ENCODE results near the gene PTPRO. TPM values are rescaled to one million over a fixed set of nuclear protein-coding genes. Genes with fewer than 3 reads are reported as not detected.

Gene PTPRO
- total RNA-seq, 1 experiment from 2014 or later = not detected

DNA sequence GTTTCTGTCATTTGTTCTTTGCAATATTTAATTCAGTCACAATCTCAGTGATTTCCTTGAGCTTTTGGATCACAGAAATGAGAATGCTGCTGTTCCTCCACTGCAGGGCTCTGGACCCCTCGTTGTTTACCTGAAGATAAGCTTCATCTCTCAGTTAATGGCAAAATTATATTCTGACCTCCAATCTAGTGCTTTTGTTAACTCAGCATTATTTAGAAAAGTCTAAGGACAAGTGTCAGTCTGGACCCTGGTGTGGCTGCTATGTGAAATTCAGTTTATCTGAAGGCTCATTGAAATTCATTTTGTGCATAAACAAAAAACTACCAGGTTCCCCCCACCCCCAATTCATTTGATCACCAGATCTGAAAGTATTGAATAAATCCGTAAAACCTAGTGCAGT, 84.7 kb downstream of the PTPRO start:
- no peak overlapping the region for H2AFZ ChIP-seq (ENCODE audit: low read length)
- ChIA-PET CTCF (no interaction called here), POLR2A (ENCODE audit: unreplicated experiment) (no interaction called here)
- TF ChIP-seq EZH2phosphoT487 (IDR thresholded peaks at IDR 0.05; ENCODE audit: borderline replicate concordance, low read length) (no peak), EZH2 (IDR thresholded peaks at IDR 0.05; ENCODE audit: low read length, unreplicated experiment) (no peak)
- TF ChIP-seq, protein P1, sequence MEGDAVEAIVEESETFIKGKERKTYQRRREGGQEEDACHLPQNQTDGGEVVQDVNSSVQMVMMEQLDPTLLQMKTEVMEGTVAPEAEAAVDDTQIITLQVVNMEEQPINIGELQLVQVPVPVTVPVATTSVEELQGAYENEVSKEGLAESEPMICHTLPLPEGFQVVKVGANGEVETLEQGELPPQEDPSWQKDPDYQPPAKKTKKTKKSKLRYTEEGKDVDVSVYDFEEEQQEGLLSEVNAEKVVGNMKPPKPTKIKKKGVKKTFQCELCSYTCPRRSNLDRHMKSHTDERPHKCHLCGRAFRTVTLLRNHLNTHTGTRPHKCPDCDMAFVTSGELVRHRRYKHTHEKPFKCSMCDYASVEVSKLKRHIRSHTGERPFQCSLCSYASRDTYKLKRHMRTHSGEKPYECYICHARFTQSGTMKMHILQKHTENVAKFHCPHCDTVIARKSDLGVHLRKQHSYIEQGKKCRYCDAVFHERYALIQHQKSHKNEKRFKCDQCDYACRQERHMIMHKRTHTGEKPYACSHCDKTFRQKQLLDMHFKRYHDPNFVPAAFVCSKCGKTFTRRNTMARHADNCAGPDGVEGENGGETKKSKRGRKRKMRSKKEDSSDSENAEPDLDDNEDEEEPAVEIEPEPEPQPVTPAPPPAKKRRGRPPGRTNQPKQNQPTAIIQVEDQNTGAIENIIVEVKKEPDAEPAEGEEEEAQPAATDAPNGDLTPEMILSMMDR (conservative IDR thresholded peaks at IDR 0.05; ENCODE audit: low read depth, low read length) = no peak
- no peaks in the 10 kb centered on the region for H3K79me2 ChIP-seq (ENCODE audit: low read length)
- no peaks in the 10 kb centered on the region for H3K36me3 ChIP-seq (ENCODE audit: low read depth, low read length)
- no peaks in the 10 kb centered on the region for H3K4me1 ChIP-seq (ENCODE audit: insufficient read depth, low read length)
- no peak overlapping the region for H3K4me3 ChIP-seq (ENCODE audit: low read length)
- DNase-seq = no peak
- no peaks in the 10 kb centered on the region for H3K9me2 ChIP-seq (replicated peaks; ENCODE audit: low read length)
- no TSS peak for BruUV-seq (replicated peaks)
- H3K4me2 ChIP-seq (ENCODE audit: low read length) = no peak overlapping the region
- no peak overlapping the region for H3K27ac ChIP-seq (ENCODE audit: low read length)
- no peak overlapping the region for H3K9ac ChIP-seq (ENCODE audit: low read length)
- no peaks in the 10 kb centered on the region for H3K27me3 ChIP-seq (ENCODE audit: low read length)
- no peaks in the 10 kb centered on the region for H3K9me3 ChIP-seq (ENCODE audit: low read length)
- no peak for ATAC-seq
- H3F3A ChIP-seq (ENCODE audit: low read length, unreplicated experiment) = no peaks in the 10 kb centered on the region
- no peaks in the 10 kb centered on the region for H4K20me1 ChIP-seq (ENCODE audit: low read length)
- intact Hi-C loops (cut with micrococcal nuclease) = no loop called here

- no TSS peak for BruUV-seq (replicated peaks)
- Histone ChIP-seq H3K27me3 (ENCODE audit: low read length) (0 out of 2 replicates have a peak, but pooled peaks cover 2% of the 10 kb centered on the region), H3K9ac (ENCODE audit: low read length) (no peak overlapping the region), H3K9me3 (ENCODE audit: low read length) (no peaks in the 10 kb centered on the region), H3K27ac (ENCODE audit: low read length) (no peak overlapping the region), H3F3A (ENCODE audit: low read length, unreplicated experiment) (no peaks in the 10 kb centered on the region), H3K4me1 (ENCODE audit: insufficient read depth, low read length) (no peaks in the 10 kb centered on the region), H2AFZ (ENCODE audit: low read length) (no peak overlapping the region), H3K79me2 (ENCODE audit: low read length) (no peaks in the 10 kb centered on the region), H3K36me3 (ENCODE audit: low read depth, low read length) (no peaks in the 10 kb centered on the region), H3K4me2 (ENCODE audit: low read length) (no peak overlapping the region), H3K4me3 (ENCODE audit: low read length) (no peak overlapping the region), H3K9me2 (replicated peaks; ENCODE audit: low read length) (no peaks in the 10 kb centered on the region), H4K20me1 (ENCODE audit: low read length) (no peaks in the 10 kb centered on the region)
- intact Hi-C loops (cut with micrococcal nuclease) = no loop called here
- ChIA-PET CTCF (no interaction called here), POLR2A (ENCODE audit: unreplicated experiment) (no interaction called here)
- ATAC-seq (no peak), DNase-seq (no peak)
- TF ChIP-seq, protein P1 (conservative IDR thresholded peaks at IDR 0.05; ENCODE audit: low read depth, low read length) = no peak
- TF ChIP-seq EZH2 (IDR thresholded peaks at IDR 0.05; ENCODE audit: low read length, unreplicated experiment) (no peak), EZH2phosphoT487 (IDR thresholded peaks at IDR 0.05; ENCODE audit: borderline replicate concordance, low read length) (no peak)
Observed at GRCh38 chr12:15411842-15412241, 89.5 kb downstream of the PTPRO start.

DNA sequence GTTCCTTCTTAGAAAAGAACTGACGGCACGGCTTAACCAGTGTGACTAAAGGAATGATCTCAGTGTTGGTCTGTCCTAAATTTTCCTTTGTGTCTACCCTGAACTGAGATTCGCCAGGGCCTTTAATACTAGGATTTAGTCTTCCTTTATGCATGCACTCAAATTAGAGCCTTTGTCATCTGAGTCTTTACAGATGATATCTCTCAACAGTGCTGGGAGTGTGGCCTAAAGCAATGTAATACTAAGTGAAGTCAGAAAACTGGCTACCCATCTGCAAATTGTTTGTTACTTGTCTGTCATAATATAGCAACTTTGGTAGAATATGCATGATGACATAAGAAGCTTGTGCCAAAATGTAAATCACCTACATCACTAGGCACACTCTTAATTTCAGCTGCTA, 95.4 kb downstream of the PTPRO start:
- Histone ChIP-seq H3K4me3 (ENCODE audit: low read length) (no peak overlapping the region), H3K36me3 (ENCODE audit: low read depth, low read length) (no peaks in the 10 kb centered on the region), H3K9me3 (ENCODE audit: low read length) (no peaks in the 10 kb centered on the region), H4K20me1 (ENCODE audit: low read length) (no peaks in the 10 kb centered on the region), H3K9me2 (replicated peaks; ENCODE audit: low read length) (no peaks in the 10 kb centered on the region), H3K4me2 (ENCODE audit: low read length) (no peak overlapping the region), H2AFZ (ENCODE audit: low read length) (no peak overlapping the region), H3K27ac (ENCODE audit: low read length) (no peak overlapping the region), H3F3A (ENCODE audit: low read length, unreplicated experiment) (no peaks in the 10 kb centered on the region), H3K79me2 (ENCODE audit: low read length) (no peaks in the 10 kb centered on the region), H3K4me1 (ENCODE audit: insufficient read depth, low read length) (no peaks in the 10 kb centered on the region), H3K9ac (ENCODE audit: low read length) (no peak overlapping the region), H3K27me3 (ENCODE audit: low read length) (0 out of 2 replicates have a peak, but pooled peaks cover 6% of the 10 kb centered on the region)
- DNase-seq (no peak), ATAC-seq (no peak)
- no TSS peak for BruUV-seq (replicated peaks)
- TF ChIP-seq EZH2 (IDR thresholded peaks at IDR 0.05; ENCODE audit: low read length, unreplicated experiment) (no peak), EZH2phosphoT487 (IDR thresholded peaks at IDR 0.05; ENCODE audit: borderline replicate concordance, low read length) (no peak)
- TF ChIP-seq, protein P1 (conservative IDR thresholded peaks at IDR 0.05; ENCODE audit: low read depth, low read length) = no peak
- intact Hi-C loops (cut with micrococcal nuclease) = no loop called here
- POLR2A ChIA-PET (ENCODE audit: unreplicated experiment) = no interaction called here
- CTCF ChIA-PET = no interaction called here
